GM12891 (cell line): ENCODE data around the gene KDM4C.
A peak's percentile ranks its signal among the peaks of the same experiment; 100 is the strongest.

Experiments
- DNase-seq: peaks from one replicate; pipeline ENCODE4 v3.0.0; 2011; ENCODE audit warnings: low spot score; ENCODE audit not compliant: insufficient read length
- FAIRE-seq: peaks from 2 replicates; lab custom pipeline; 2011; peaks lifted over from hg19 to GRCh38; lab: Jason Lieb, UNC
- PAX5 ChIP-seq: IDR thresholded peaks from 2 replicates; pipeline ENCODE4 v1.6.1; 2011; ENCODE audit warnings: low read length, moderate library complexity, mild to moderate bottlenecking; ENCODE audit not compliant: insufficient read depth, severe bottlenecking
- POLR2A ChIP-seq: IDR thresholded peaks from 2 replicates; pipeline ENCODE4 v1.6.1; 2011; ENCODE audit warnings: low read depth, low read length, control low read depth
- POLR2AphosphoS5 ChIP-seq: IDR thresholded peaks from 2 replicates; pipeline ENCODE4 v1.6.1; 2011; ENCODE audit warnings: low read depth, low read length, control low read depth
- POU2F2 ChIP-seq: IDR thresholded peaks from 2 replicates; pipeline ENCODE4 v1.6.1; 2011; ENCODE audit warnings: low read depth, mild to moderate bottlenecking, control low read depth, low read length, moderate library complexity
- SPI1 ChIP-seq: IDR thresholded peaks from 2 replicates; pipeline ENCODE4 v1.6.1; 2011; ENCODE audit warnings: low read depth, low read length, control low read depth
- TAF1 ChIP-seq: IDR thresholded peaks from 2 replicates; pipeline ENCODE4 v1.6.1; 2011; ENCODE audit warnings: low read depth, low read length, control low read depth

Gene KDM4C

DNA sequence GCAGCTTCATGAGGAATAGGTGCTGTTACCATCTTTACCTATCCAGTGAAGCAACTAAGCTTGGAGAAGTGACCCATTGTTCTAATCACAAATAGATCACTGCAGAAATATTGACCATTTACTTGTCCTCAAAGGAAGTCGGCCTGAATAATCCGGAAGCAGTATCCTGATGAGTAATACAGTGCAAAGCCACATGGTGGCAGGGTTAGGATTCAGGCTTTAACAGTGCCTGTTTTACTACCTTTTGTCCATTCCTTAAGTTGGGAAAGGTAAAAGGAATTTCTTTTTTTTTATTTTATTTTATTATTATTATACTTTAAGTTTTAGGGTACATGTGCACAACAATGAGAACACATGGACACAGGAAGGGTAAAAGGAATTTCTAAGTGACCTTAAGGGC, 336.3 kb downstream of the KDM4C start:
- FAIRE-seq = no peak
- DNase-seq = no peak
- no peak for TF ChIP-seq SPI1
- TF ChIP-seq POLR2A = no peak
- no peak for TF ChIP-seq POLR2AphosphoS5
- TF ChIP-seq PAX5 = no peak
- TF ChIP-seq POU2F2 = no peak
- no peak for TF ChIP-seq TAF1

DNA sequence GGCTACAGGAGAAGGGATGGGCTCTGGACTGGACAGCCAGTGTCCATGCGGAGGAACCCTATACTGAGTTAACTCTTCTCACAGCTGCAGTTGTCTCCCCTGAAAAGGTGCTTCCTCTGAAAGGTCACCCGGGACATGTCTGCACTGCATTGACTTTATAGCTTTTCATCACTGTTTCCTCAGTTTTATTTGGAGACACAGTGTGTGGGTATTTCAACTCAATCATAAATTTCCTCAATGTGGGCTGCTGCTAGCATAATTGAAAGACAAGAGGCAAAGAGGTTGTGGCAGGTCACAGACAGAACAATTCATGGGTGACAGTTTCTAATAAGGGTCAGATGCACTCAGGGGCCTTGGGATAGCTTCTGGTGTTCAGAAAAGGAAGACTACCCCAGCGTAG, 336.8 kb downstream of the KDM4C start:
- DNase-seq (no peak), FAIRE-seq (no peak)
- no peak for TF ChIP-seq TAF1
- TF ChIP-seq PAX5 = no peak
- no peak for TF ChIP-seq POLR2AphosphoS5
- TF ChIP-seq POU2F2 = no peak
- TF ChIP-seq SPI1 = no peak
- TF ChIP-seq POLR2A = no peak

DNA sequence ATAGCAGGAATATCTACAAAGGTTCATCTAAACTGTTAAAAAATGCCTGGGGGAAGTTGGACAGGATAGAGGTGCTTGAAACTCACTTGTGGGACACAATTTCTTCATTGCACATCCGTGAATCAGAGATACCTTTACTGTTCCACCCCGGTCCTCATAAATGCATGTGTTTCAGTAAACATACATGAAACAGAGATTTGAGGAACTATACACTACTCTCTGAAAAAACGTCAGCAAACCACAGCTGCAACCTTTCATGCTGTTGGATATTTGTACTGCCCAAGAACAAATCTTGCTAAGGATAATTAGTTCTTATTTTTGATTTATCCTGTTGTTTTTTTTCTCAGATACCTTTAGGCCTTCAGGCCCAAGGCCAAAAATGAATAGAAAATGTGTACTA, 337.3 kb downstream of the KDM4C start:
- DNase-seq = no peak
- no peak for TF ChIP-seq TAF1
- TF ChIP-seq PAX5 = no peak
- TF ChIP-seq POU2F2 = no peak
- no peak for TF ChIP-seq SPI1
- TF ChIP-seq POLR2A = no peak
- peak; percentile 83 for FAIRE-seq

DNA sequence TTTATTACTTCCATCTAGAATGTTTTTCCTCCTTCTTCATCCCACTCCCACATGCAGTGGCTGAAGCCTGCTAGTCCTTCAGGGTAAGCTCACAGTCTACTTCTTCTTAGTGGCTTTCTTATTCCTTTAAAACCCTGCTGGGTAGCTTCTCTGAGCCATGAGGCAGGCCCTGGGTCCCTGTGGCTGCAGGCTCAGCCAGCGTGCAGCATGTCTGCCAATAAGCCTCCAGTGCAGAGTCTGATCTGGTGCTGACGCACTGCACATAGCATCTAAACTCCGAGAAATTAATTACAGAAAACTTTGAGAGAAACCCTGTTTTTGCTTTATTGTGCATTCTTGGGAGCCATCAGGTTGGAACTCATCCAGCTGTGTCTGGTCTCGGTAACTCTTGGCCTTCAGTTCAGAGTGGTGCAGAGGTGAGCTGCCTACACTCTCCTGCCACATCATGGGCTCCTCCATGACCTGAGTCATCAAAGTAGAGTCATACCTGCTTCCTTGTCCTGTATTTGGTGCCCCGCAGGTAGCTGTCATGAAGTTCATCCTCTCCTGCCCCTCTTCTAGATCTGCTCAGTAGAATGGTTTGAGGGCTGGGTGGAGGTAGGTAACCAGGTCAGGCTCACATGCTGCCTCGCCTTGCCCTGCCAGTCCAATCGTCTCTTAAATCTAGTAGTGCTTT, 339.4 kb downstream of the KDM4C start:
- DNase-seq (no peak), FAIRE-seq (no peak)
- TF ChIP-seq TAF1 (no peak), POLR2A (no peak), PAX5 (no peak), POU2F2 (no peak), SPI1 (no peak), POLR2AphosphoS5 (no peak)

DNA sequence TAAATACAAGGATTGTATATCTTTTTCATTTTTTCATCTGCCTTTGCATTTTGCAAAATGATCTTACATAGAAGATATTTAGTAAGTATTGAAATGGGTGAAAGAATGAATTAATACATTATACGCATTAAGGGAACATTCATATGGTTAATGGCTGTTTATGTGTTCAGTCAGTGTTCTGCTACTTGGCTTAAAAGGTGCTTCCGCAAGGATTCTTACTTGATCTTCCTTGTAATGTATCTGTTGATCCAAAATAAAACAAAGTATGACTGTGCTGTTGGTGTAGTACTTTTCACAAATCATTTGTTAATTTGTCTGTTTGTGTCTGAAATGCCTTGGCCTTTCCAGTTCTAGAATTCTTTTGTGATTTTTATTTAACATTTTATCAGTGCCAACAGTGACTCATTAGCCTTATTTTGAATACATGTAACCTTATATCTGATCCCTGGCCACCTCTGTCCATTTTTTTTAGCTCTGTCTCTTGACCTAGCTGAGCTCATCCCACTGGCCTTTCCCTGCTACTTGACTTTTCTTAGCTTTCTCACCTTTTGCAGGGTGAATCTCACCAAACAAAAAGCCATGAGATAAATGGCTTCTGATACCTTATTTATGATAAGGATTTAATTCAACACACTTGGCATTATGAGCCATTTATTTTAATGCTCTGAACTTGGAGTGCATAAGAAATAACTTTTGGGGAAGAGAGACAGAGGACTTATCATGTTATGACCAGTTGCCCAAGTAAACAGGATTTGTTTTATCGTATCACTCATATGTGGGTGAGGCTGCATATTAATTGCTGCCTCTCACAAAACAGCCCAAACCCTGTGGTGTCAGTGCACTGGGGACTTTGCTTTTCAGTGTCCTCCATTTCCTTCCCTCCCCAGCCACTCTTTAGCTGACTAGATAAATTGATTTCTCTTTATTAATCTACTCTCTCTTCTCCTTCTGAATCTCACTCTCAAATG, 340.3 kb downstream of the KDM4C start:
- TF ChIP-seq TAF1 (no peak), POLR2A (no peak), POLR2AphosphoS5 (no peak), PAX5 (no peak), SPI1 (no peak), POU2F2 (no peak)
- FAIRE-seq (no peak), DNase-seq (no peak)

DNA sequence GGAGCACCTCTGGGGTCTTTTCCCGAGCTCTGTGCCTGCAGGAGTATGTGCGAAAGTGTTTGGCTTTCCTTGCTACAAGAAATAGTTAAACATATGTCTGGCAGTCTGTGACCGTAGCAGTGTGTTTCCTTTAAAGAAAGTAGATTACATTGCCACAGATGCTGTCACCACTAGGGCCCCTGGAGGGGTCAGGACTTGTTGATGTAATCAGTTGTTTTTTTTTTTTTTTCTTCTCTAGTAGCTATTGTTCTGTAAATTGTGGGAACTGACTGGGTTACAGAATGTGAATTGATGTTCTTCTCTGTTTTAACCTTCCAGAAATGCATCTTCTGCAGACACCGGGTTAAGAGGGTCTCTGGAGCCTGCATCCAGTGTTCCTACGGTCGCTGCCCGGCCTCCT, 345.6 kb downstream of the KDM4C start:
- DNase-seq = no peak
- no peak for FAIRE-seq
- TF ChIP-seq SPI1 = no peak
- no peak for TF ChIP-seq TAF1
- TF ChIP-seq POLR2AphosphoS5 = no peak
- TF ChIP-seq POLR2A = no peak
- no peak for TF ChIP-seq PAX5
- TF ChIP-seq POU2F2 = no peak

DNA sequence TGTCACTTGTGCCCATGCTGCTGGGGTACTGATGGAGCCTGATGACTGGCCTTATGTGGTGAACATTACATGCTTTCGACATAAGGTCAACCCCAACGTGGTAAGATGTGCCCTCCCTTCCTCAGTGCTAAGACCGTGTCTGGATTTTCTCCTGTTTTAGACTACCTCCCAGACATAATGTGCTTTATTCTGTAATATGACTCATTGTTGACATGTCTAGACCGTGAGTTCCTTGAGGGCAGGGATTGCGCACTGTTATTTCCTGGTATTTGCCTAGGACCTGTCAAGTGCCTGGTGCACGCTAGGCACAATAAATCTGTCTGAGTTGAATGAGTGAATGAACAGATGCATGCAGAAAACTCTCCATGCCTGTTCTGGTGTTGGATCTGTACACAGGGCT, 346.0 kb downstream of the KDM4C start:
- DNase-seq = no peak
- FAIRE-seq = no peak
- TF ChIP-seq SPI1 (no peak), POU2F2 (no peak), PAX5 (no peak), POLR2A (no peak), TAF1 (no peak), POLR2AphosphoS5 (no peak)

DNA sequence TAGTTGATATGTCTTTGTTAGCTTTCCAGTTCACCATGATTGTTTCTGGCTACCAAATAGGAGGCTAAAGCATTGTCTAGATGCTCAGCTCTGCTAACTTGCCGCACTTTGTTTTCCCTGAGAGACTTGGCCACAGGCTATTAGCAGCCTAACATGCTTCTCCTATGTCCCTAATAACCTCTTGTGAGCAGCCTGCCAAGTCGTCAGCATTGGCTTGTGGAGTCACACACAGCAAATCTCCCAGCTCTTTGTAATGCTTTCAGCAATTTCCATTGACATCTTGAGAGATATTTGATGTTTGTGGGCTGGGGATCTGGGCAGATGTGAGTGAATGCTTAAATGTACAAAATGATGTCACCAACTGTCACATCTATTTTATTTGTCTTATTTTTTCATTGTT, 346.9 kb downstream of the KDM4C start:
- no peak for TF ChIP-seq PAX5
- TF ChIP-seq SPI1 = no peak
- TF ChIP-seq POLR2A = no peak
- TF ChIP-seq TAF1 = no peak
- no peak for TF ChIP-seq POU2F2
- no peak for TF ChIP-seq POLR2AphosphoS5
- peak; percentile 16 for FAIRE-seq
- no peak for DNase-seq

DNA sequence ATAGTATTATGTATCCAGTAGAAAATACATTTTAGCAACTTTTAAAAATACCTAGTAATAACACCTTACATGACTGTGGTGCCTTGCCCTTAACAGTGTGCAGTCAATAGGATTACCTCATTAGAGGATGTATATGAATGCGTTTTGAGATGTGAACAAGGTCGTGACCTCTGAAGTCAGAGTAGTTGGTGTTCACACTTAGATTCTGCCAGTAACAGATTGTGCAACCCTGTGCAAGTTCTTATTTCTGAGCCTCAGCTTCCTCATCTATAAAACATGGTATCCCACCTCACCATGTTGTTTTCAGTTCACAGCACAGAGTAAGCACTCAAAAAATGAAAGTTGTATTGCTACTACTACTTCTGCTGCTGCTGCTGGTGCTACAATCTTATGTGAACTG, 347.3 kb downstream of the KDM4C start:
- no peak for TF ChIP-seq SPI1
- no peak for TF ChIP-seq POU2F2
- TF ChIP-seq PAX5 = no peak
- TF ChIP-seq POLR2A = no peak
- TF ChIP-seq TAF1 = no peak
- TF ChIP-seq POLR2AphosphoS5 = no peak

More for the DNA sequence above, 347.3 kb downstream of the KDM4C start:
- no peak for FAIRE-seq
- no peak for DNase-seq
